H9 (cell line): ENCODE measurements around the gene DENND1C. TPM values are rescaled to one million over a fixed set of nuclear protein-coding genes. Genes with fewer than 3 reads are reported as not detected.

ENCODE experiments used
- DNase-seq: peaks from one replicate; pipeline ENCODE4 v3.0.0-alpha.2; 2017
- H2AFZ ChIP-seq: one replicate; pipeline ENCODE4 v1.6.1; 2013; ENCODE audit warnings: mild to moderate bottlenecking, low read length, control low read depth, moderate library complexity
- H2AK5ac ChIP-seq: 2 replicates; pipeline ENCODE4 v1.6.1; 2013; ENCODE audit warnings: low read length, control low read depth, mixed read lengths; ENCODE audit not compliant: insufficient read length
- H2BK120ac ChIP-seq: one replicate; pipeline ENCODE4 v1.6.1; 2013; ENCODE audit warnings: low read depth, mild to moderate bottlenecking, low read length, control low read depth, inconsistent platforms; ENCODE audit not compliant: poor library complexity, severe bottlenecking
- H2BK12ac ChIP-seq: 2 replicates; pipeline ENCODE4 v1.6.1; 2013; ENCODE audit warnings: low read length, control low read depth, mixed read lengths, low read depth; ENCODE audit not compliant: insufficient read length
- H2BK15ac ChIP-seq: 2 replicates; pipeline ENCODE4 v1.6.1; 2013; ENCODE audit warnings: low read depth, low read length, control low read depth
- H2BK20ac ChIP-seq: one replicate; pipeline ENCODE4 v1.6.1; 2013; ENCODE audit warnings: low read depth, mild to moderate bottlenecking, low read length, control low read depth, inconsistent platforms; ENCODE audit not compliant: poor library complexity, severe bottlenecking
- H2BK5ac ChIP-seq: 2 replicates; pipeline ENCODE4 v1.6.1; 2013; ENCODE audit warnings: low read length, control low read depth, mixed read lengths; ENCODE audit not compliant: insufficient read length
- H3K14ac ChIP-seq: 2 replicates; pipeline ENCODE4 v1.6.1; 2013; ENCODE audit warnings: low read length, control low read depth; ENCODE audit not compliant: insufficient read depth
- H3K18ac ChIP-seq: 2 replicates; pipeline ENCODE4 v1.6.1; 2013; ENCODE audit warnings: low read depth, mild to moderate bottlenecking, mixed read lengths, low read length, control low read depth; ENCODE audit not compliant: insufficient read length
- H3K23ac ChIP-seq: 2 replicates; pipeline ENCODE4 v1.6.1; 2013; ENCODE audit warnings: low read length, control low read depth, mixed read lengths, low read depth; ENCODE audit not compliant: insufficient read length
- H3K23me2 ChIP-seq: 2 replicates; pipeline ENCODE4 v1.6.1; 2013; ENCODE audit warnings: low read depth, mild to moderate bottlenecking, mixed read lengths, low read length, control low read depth; ENCODE audit not compliant: insufficient read length, poor library complexity, severe bottlenecking
- H3K27ac ChIP-seq: 2 replicates; pipeline ENCODE4 v1.5.1; 2013; ENCODE audit warnings: low read length, control low read depth, mixed read lengths, low read depth; ENCODE audit not compliant: insufficient read length
- H3K27me3 ChIP-seq: 2 replicates; pipeline ENCODE4 v1.6.1; 2013; ENCODE audit warnings: low read length, control low read depth, inconsistent platforms; ENCODE audit not compliant: insufficient read depth
- H3K4ac ChIP-seq: 2 replicates; pipeline ENCODE4 v1.6.1; 2013; ENCODE audit warnings: low read depth, mild to moderate bottlenecking, control low read depth, inconsistent platforms, low read length, moderate library complexity
- H3K4me1 ChIP-seq: 2 replicates; pipeline ENCODE4 v1.6.1; 2013; ENCODE audit warnings: low read length, control low read depth, inconsistent platforms; ENCODE audit not compliant: insufficient read depth
- H3K4me2 ChIP-seq: 2 replicates; pipeline ENCODE4 v1.6.1; 2013; ENCODE audit warnings: low read length, control low read depth, mixed read lengths; ENCODE audit not compliant: insufficient read length, insufficient read depth
- H3K56ac ChIP-seq: 2 replicates; pipeline ENCODE4 v1.6.1; 2013; ENCODE audit warnings: low read depth, mild to moderate bottlenecking, mixed read lengths, low read length, control low read depth; ENCODE audit not compliant: insufficient read length
- H3K79me1 ChIP-seq: 2 replicates; pipeline ENCODE4 v1.6.1; 2013; ENCODE audit warnings: low read depth, mild to moderate bottlenecking, moderate library complexity, low read length, control low read depth, inconsistent platforms; ENCODE audit not compliant: insufficient read depth, poor library complexity, severe bottlenecking
- H3K79me2 ChIP-seq: 2 replicates; pipeline ENCODE4 v1.6.1; 2013; ENCODE audit warnings: low read length, control low read depth, inconsistent platforms; ENCODE audit not compliant: insufficient read depth
- H3K9ac ChIP-seq: 2 replicates; pipeline ENCODE4 v1.6.1; 2013; ENCODE audit warnings: low read length, control low read depth, mixed read lengths; ENCODE audit not compliant: insufficient read length; ENCODE audit errors: extremely low read depth
- H3K9me3 ChIP-seq: one replicate; pipeline ENCODE4 v1.6.1; 2013; ENCODE audit warnings: low read depth, low read length, inconsistent platforms; ENCODE audit not compliant: control insufficient read depth
- H3T11ph ChIP-seq: one replicate; pipeline ENCODE4 v1.6.1; 2013; ENCODE audit warnings: mild to moderate bottlenecking, low read length, control low read depth, inconsistent platforms
- H4K20me1 ChIP-seq: one replicate; pipeline ENCODE4 v1.6.1; 2013; ENCODE audit not compliant: control insufficient read depth, insufficient read length, insufficient read depth
- H4K5ac ChIP-seq: 2 replicates; pipeline ENCODE4 v1.6.1; 2013; ENCODE audit warnings: low read depth, mild to moderate bottlenecking, mixed read lengths, low read length, control low read depth; ENCODE audit not compliant: insufficient read length
- H4K8ac ChIP-seq: replicated peaks from 2 replicates; pipeline ENCODE4 v1.6.1; 2013; ENCODE audit warnings: low read length, control low read depth, mixed read lengths, low read depth; ENCODE audit not compliant: insufficient read length
- H4K91ac ChIP-seq: 2 replicates; pipeline ENCODE4 v1.6.1; 2013; ENCODE audit warnings: low read depth, mild to moderate bottlenecking, moderate library complexity, mixed read lengths, low read length, control low read depth; ENCODE audit not compliant: insufficient read length
- H3K27ac Mint-ChIP-seq, 3 experiments: 2 replicates in 2 of 3; 3 replicates in 1 of 3; pipeline ENCODE4 v1.8.0; 2020 to 2021; ENCODE audit warnings: mixed read lengths in 3 of 3, mild to moderate bottlenecking in 1 of 3, moderate library complexity in 1 of 3
- H3K27me3 Mint-ChIP-seq: 2 replicates; pipeline ENCODE4 v1.8.0; 2021; ENCODE audit warnings: low read depth, mild to moderate bottlenecking, moderate library complexity, mixed read lengths
- H3K36me3 Mint-ChIP-seq, 3 experiments: 2 replicates in 2 of 3; 3 replicates in 1 of 3; pipeline ENCODE4 v1.8.0; 2020 to 2021; ENCODE audit warnings: low read depth in 3 of 3, mixed read lengths in 3 of 3; ENCODE audit not compliant: insufficient read depth in 1 of 3
- H3K4me1 Mint-ChIP-seq, 2 experiments: 2 replicates each; pipeline ENCODE4 v1.8.0; 2020; ENCODE audit warnings: mixed read lengths in 2 of 2
- H3K4me3 Mint-ChIP-seq, 2 experiments: 2 replicates in 1 of 2; 3 replicates in 1 of 2; pipeline ENCODE4 v1.8.0; 2020 to 2021; ENCODE audit warnings: mild to moderate bottlenecking in 2 of 2, mixed read lengths in 2 of 2, moderate library complexity in 1 of 2
- H3K9me3 Mint-ChIP-seq, 2 experiments: 2 replicates in 1 of 2; 3 replicates in 1 of 2; pipeline ENCODE4 v1.8.0; 2020; ENCODE audit warnings: mild to moderate bottlenecking in 2 of 2, mixed read lengths in 2 of 2, moderate library complexity in 1 of 2
- CTCF ChIP-seq: fragments of 200-600 bp; sonication (generic); conservative IDR thresholded peaks from 3 replicates; pipeline ENCODE4 v1.8.0; 2021; ENCODE audit warnings: antibody characterized with exemption, mild to moderate bottlenecking
- WGBS: extraction: QIAGEN DNeasy Blood & Tissue Kit; methylation state at CpG from one replicate; pipeline ENCODE4 v1.1.7; 2013; ENCODE audit warnings: missing lambda C conversion rate, low lambda C conversion rate, mixed read lengths; ENCODE audit not compliant: insufficient read length; ENCODE audit errors: extremely low coverage; 5-methylcytosine and 5-hydroxymethylcytosine counted together
- total RNA-seq: library from RNA; stranded (reverse); gene quantifications from 2 replicates; pipeline ENCODE4 v1.2.1, GENCODE V29; 2021

The DENND1C gene
- total RNA-seq, 1 experiment from 2014 or later = 2.4 TPM

GRCh38 chr19:6450166-6450565 lies 31.4 kb downstream of the DENND1C start:
- H3K79me2 ChIP-seq = no peaks in the 10 kb centered on the region
- H4K8ac ChIP-seq = no peak overlapping the region
- no peaks in the 10 kb centered on the region for H3K4me1 ChIP-seq
- no peaks in the 10 kb centered on the region for H3K79me1 ChIP-seq
- no peaks in the 10 kb centered on the region for H3K27me3 Mint-ChIP-seq
- H3K23ac ChIP-seq = no peak overlapping the region
- H3K4me2 ChIP-seq = no peak overlapping the region
- WGBS = no CpG with 5 or more reads among the region's 5 CpGs
- H3K4ac ChIP-seq = no peak overlapping the region
- H3K36me3 Mint-ChIP-seq = peaks cover 33 to 57% (median 48%) of the 10 kb centered on the region in 3 experiments
- H3K9ac ChIP-seq = no peak overlapping the region
- no peaks in the 10 kb centered on the region for H3K4me1 Mint-ChIP-seq
- no peak overlapping the region for H3T11ph ChIP-seq
- H4K20me1 ChIP-seq = no peaks in the 10 kb centered on the region
- H4K5ac ChIP-seq = no peak overlapping the region
- no peak overlapping the region for H2BK20ac ChIP-seq
- H2AFZ ChIP-seq = no peak overlapping the region
- no peak overlapping the region; a peak in 1 of 5 replicates for H3K4me3 Mint-ChIP-seq
- no peak for TF ChIP-seq CTCF
- no peak overlapping the region for H3K27ac ChIP-seq
- no peak overlapping the region for H4K91ac ChIP-seq
- H3K9me3 Mint-ChIP-seq = peaks cover 4 to 7% of the 10 kb centered on the region in 2 experiments; a peak in 4 of 5 replicates
- peaks cover 8% of the 10 kb centered on the region for H3K9me3 ChIP-seq
- H3K18ac ChIP-seq = no peak overlapping the region
- no peak overlapping the region for H3K27ac Mint-ChIP-seq
- H3K56ac ChIP-seq = no peak overlapping the region
- H3K14ac ChIP-seq = no peak overlapping the region
- H2BK12ac ChIP-seq = no peak overlapping the region
- H3K23me2 ChIP-seq = no peaks in the 10 kb centered on the region
- no peaks in the 10 kb centered on the region for H3K27me3 ChIP-seq
- H2BK5ac ChIP-seq = no peak overlapping the region
- DNase-seq = no peak
- no peak overlapping the region for H2BK15ac ChIP-seq
- H2BK120ac ChIP-seq = no peak overlapping the region
- H2AK5ac ChIP-seq = no peak overlapping the region
